Parathyroid adenoma (tissue), 2 donors: Measurements from ENCODE around the gene TBC1D5.
"Not testable (repeated sequence)": the region's sequence is repeated elsewhere in the genome, so short reads cannot be mapped to it uniquely, and the experiment has no call there.

Experiments
- H2AFZ ChIP-seq: fragments of 300-600 bp; sonication (generic); one replicate; pipeline ENCODE4 v1.7.0; 2017; ENCODE audit warnings: antibody characterized with exemption, mild to moderate bottlenecking
- H3K27ac ChIP-seq: fragments of 300-600 bp; sonication (generic); one replicate; pipeline ENCODE4 v1.7.0; 2017
- H3K27me3 ChIP-seq: fragments of 300-600 bp; sonication (generic); one replicate; pipeline ENCODE4 v1.7.0; 2017; ENCODE audit warnings: low read length; ENCODE audit not compliant: control insufficient read depth, insufficient read depth
- H3K36me3 ChIP-seq: fragments of 300-600 bp; sonication (generic); one replicate; pipeline ENCODE4 v1.7.0; 2017; ENCODE audit warnings: low read length; ENCODE audit not compliant: control insufficient read depth, insufficient read depth
- H3K4me1 ChIP-seq: fragments of 300-600 bp; sonication (generic); one replicate; pipeline ENCODE4 v1.7.0; 2017; ENCODE audit warnings: control low read depth
- H3K4me2 ChIP-seq: fragments of 300-600 bp; sonication (generic); one replicate; pipeline ENCODE4 v1.7.0; 2017; ENCODE audit warnings: low read length
- H3K4me3 ChIP-seq: fragments of 300-600 bp; sonication (generic); one replicate; pipeline ENCODE4 v1.7.0; 2017; ENCODE audit warnings: low read depth, low read length
- H3K79me2 ChIP-seq: fragments of 300-600 bp; sonication (generic); one replicate; pipeline ENCODE4 v1.7.0; 2017; ENCODE audit warnings: control low read depth
- H3K9ac ChIP-seq: fragments of 300-600 bp; sonication (generic); one replicate; pipeline ENCODE4 v1.7.0; 2017; ENCODE audit warnings: mild to moderate bottlenecking
- H3K9me3 ChIP-seq: fragments of 300-600 bp; sonication (generic); one replicate; pipeline ENCODE4 v1.7.0; 2017; ENCODE audit warnings: low read length; ENCODE audit not compliant: control insufficient read depth
- TF ChIP-seq, protein P1 (sequence below): fragments of 300-600 bp; sonication (generic); IDR thresholded peaks from one replicate; pipeline ENCODE4 v1.7.0; 2017; ENCODE audit warnings: antibody characterized with exemption, mild to moderate bottlenecking
- donor health status: primary hyperparathyroidism.

TBC1D5 gene

GRCh38 chr3:17775073-17775472 lies 32.6 kb upstream of the TBC1D5 start:
- H3K9ac ChIP-seq = no peak overlapping the region
- H3K4me3 ChIP-seq = no peak overlapping the region
- H3K4me2 ChIP-seq = no peak overlapping the region
- H3K79me2 ChIP-seq = no peaks in the 10 kb centered on the region
- TF ChIP-seq, protein P1, sequence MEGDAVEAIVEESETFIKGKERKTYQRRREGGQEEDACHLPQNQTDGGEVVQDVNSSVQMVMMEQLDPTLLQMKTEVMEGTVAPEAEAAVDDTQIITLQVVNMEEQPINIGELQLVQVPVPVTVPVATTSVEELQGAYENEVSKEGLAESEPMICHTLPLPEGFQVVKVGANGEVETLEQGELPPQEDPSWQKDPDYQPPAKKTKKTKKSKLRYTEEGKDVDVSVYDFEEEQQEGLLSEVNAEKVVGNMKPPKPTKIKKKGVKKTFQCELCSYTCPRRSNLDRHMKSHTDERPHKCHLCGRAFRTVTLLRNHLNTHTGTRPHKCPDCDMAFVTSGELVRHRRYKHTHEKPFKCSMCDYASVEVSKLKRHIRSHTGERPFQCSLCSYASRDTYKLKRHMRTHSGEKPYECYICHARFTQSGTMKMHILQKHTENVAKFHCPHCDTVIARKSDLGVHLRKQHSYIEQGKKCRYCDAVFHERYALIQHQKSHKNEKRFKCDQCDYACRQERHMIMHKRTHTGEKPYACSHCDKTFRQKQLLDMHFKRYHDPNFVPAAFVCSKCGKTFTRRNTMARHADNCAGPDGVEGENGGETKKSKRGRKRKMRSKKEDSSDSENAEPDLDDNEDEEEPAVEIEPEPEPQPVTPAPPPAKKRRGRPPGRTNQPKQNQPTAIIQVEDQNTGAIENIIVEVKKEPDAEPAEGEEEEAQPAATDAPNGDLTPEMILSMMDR = no peak
- H3K27ac ChIP-seq = no peak overlapping the region
- no peak overlapping the region for H2AFZ ChIP-seq
- no peaks in the 10 kb centered on the region for H3K4me1 ChIP-seq
- H3K36me3 ChIP-seq = no peaks in the 10 kb centered on the region
- no peaks in the 10 kb centered on the region for H3K27me3 ChIP-seq
- no peaks in the 10 kb centered on the region for H3K9me3 ChIP-seq

GRCh38 chr3:17774180-17774910 lies 31.9 kb upstream of the TBC1D5 start:
- not testable (repeated sequence) for H3K27me3 ChIP-seq, H3K36me3 ChIP-seq, H2AFZ ChIP-seq, H3K4me3 ChIP-seq, H3K9me3 ChIP-seq, H3K4me1 ChIP-seq, H3K27ac ChIP-seq, H3K9ac ChIP-seq, H3K4me2 ChIP-seq, H3K79me2 ChIP-seq

DNA sequence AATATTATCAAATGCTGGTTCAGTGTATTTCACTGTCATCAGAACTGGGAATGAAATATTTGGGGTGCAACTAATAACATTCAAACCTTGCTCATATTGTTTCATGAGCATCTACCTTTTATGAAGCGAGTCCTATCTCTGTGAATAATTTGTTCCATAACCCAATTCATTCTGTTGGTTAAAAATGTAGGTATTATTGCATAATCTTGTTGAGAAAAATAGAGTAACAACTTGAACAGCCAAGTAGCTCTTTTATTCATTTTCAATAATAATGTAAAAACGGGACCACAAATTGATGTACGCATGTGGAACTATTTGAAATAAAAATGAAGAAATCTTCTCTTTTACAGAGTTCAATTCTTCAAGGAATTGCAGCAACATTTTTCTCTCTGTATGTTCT lies 30.1 kb upstream of the TBC1D5 start:
- TF ChIP-seq, protein P1 = no peak
- Histone ChIP-seq H2AFZ (no peak overlapping the region), H3K9ac (no peak overlapping the region), H3K4me3 (no peak overlapping the region), H3K36me3 (no peaks in the 10 kb centered on the region), H3K27ac (no peak overlapping the region), H3K4me2 (no peak overlapping the region), H3K27me3 (no peaks in the 10 kb centered on the region), H3K4me1 (no peaks in the 10 kb centered on the region), H3K79me2 (no peaks in the 10 kb centered on the region), H3K9me3 (no peaks in the 10 kb centered on the region)

DNA sequence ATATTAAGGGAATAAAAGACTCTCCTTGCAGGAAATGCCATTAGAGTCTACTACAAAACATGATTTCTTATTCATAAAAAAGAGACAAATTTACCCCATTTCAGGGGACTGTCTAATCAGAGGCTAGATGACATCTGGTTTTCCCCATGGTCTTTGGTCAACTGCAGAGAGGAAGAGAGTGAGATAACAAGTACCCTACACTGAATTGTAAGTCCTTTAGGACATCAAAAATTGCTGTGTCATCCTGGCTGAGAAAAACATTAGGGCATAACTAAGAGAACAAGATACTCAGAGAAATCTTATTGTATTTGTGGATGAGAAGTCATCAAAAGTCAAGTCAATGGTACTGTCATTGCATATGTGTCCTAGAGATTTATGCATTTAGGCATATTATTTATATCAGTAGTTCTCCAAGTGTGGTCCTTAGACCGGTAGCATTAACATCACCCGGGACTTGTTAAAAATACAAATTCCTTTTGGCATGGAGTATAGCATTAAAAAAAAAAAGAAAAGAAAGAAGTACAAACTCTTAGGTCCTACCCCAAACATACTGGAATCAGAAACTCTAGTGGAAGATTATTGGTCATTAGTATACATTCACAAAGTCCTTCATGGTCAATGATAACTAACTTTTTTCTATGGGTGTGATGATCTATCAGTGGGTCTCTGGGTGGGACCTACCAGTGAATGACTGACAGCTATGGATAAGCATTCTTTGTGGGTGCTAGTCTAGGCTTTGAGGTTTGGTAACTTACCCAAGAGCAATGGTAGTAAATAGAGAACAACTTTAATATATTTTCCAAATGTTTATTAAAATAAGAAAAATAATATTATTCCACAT lies 29.0 kb upstream of the TBC1D5 start:
- Histone ChIP-seq H3K27me3 (no peaks in the 10 kb centered on the region), H2AFZ (no peak overlapping the region), H3K9me3 (no peaks in the 10 kb centered on the region), H3K36me3 (no peaks in the 10 kb centered on the region), H3K79me2 (no peaks in the 10 kb centered on the region), H3K27ac (no peak overlapping the region), H3K4me3 (no peak overlapping the region), H3K4me2 (no peak overlapping the region), H3K9ac (no peak overlapping the region), H3K4me1 (no peaks in the 10 kb centered on the region)
- TF ChIP-seq, protein P1 = no peak

DNA sequence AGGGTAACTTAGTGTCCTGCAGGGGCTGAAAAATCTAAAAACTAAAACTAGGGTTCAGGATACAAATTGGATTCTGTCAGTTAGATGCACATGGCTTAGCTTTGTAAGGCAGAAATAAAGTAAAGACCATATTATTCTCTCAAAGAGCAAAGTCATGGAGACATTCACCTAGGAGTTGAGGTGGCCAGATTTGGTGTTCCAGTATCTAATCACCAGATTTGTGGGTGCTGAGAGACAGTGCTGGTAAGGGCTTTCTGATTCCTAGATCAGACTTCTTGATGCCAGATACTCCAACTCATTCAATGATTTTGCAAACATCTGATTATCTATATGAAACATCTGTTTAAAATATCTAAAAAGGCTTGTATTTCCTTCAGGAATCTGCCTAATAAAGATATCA lies 28.3 kb upstream of the TBC1D5 start:
- Histone ChIP-seq H3K79me2 (no peaks in the 10 kb centered on the region), H3K36me3 (no peaks in the 10 kb centered on the region), H3K27ac (no peak overlapping the region), H3K9ac (no peak overlapping the region), H3K4me3 (no peak overlapping the region), H3K27me3 (no peaks in the 10 kb centered on the region), H3K4me2 (no peak overlapping the region), H3K4me1 (no peaks in the 10 kb centered on the region), H3K9me3 (no peaks in the 10 kb centered on the region), H2AFZ (no peak overlapping the region)
- TF ChIP-seq, protein P1 = no peak
